Heart left ventricle (tissue), 16 donors: ENCODE results near the gene HOXB3. TPM values are rescaled to one million over a fixed set of nuclear protein-coding genes. Genes with fewer than 3 reads are reported as not detected.
A peak's percentile ranks its signal among the peaks of the same experiment; 100 is the strongest.

Experiments used
- ATAC-seq, 4 donors: fragments of 200-7000 bp; cut with Tn5 transposase; one replicate each; pipeline ENCODE4 v1.9.1; 2020 to 2022; ENCODE audit warnings: moderate library complexity in 4 of 4, mild to moderate bottlenecking in 3 of 4, moderate number of reproducible peaks in 1 of 4
- DNase-seq, 5 donors: peaks; one replicate each; pipeline ENCODE4 v3.0.0-alpha.2; 2020
- H3K27ac ChIP-seq, 12 donors: fragments of 200-600 bp; sonication (generic) in 4 of 12; one replicate each; pipeline versions ENCODE4 v1.5.0 to v1.8.0; 2016 to 2022; ENCODE audit warnings: mild to moderate bottlenecking in 2 of 12
- H3K27me3 ChIP-seq, 9 donors: fragments of 200-600 bp; sonication (generic) in 2 of 9; one replicate each; pipeline versions ENCODE4 v1.5.1 to v1.8.0; 2016 to 2022; ENCODE audit warnings: mild to moderate bottlenecking in 3 of 9
- H3K36me3 ChIP-seq, 9 donors: fragments of 200-600 bp; sonication (generic) in 2 of 9; one replicate each; pipeline versions ENCODE4 v1.5.0 to v1.8.0; 2018 to 2022; ENCODE audit warnings: mild to moderate bottlenecking in 2 of 9
- H3K4me1 ChIP-seq, 12 donors: fragments of 200-600 bp; sonication (generic) in 4 of 12; one replicate each; pipeline versions ENCODE4 v1.5.0 to v1.8.0; 2016 to 2022; ENCODE audit warnings: mild to moderate bottlenecking in 3 of 12
- H3K4me3 ChIP-seq, 12 donors: fragments of 200-600 bp; sonication (generic) in 4 of 12; one replicate each; pipeline versions ENCODE4 v1.5.0 to v1.8.0; 2017 to 2022; ENCODE audit warnings: mild to moderate bottlenecking in 9 of 12, moderate library complexity in 4 of 12
- H3K9me3 ChIP-seq, 12 donors: fragments of 200-600 bp; sonication (generic) in 4 of 12; one replicate each; pipeline versions ENCODE4 v1.5.0 to v1.8.0; 2016 to 2022; ENCODE audit warnings: mild to moderate bottlenecking in 1 of 12
- POLR2A ChIP-seq, 2 donors: fragments of 450-650 bp; IDR thresholded peaks; one replicate each; pipeline ENCODE4 v1.6.1; 2017; ENCODE audit warnings: antibody characterized with exemption in 2 of 2, mild to moderate bottlenecking in 2 of 2, moderate library complexity in 2 of 2
- WGBS, 4 donors: extraction: QIAGEN DNeasy Blood & Tissue Kit in 2 of 4; methylation state at CpG; one replicate each; pipeline versions ENCODE4 v1.1.5 to v1.1.7; 2013 to 2018; 5-methylcytosine and 5-hydroxymethylcytosine counted together
- intact Hi-C, 10 donors: fragments of 100-400 bp; cut with DNase I; formaldehyde crosslinking; loops; one replicate each; pipeline versions ENCODE4 v1.11.1 to v1.14.2; 2022
- polyA plus RNA-seq, 2 donors: library from polyadenylated mRNA; stranded (reverse); fragments of 200-250 nt; gene quantifications; one replicate each; pipeline ENCODE4 v1.2.3, GENCODE V29; 2013
- total RNA-seq, 9 donors: library from RNA; depleted of rRNA in 2 of 9; stranded (reverse); fragments of >200 nt in 2 of 9; fragmentation: NEBNext Ultra II Directional in 3 of 9; extraction: Animal tissue kit (Norgen Biotek cat#: 25700) in 3 of 9; gene quantifications; one replicate each; pipeline versions ENCODE4 v1.1.0 to v1.2.4, GENCODE V29; 2016 to 2023
- TF ChIP-seq, protein P1 (sequence below), 12 donors: fragments of 200-600 bp; sonication (generic) in 4 of 12; IDR thresholded peaks; one replicate each; pipeline versions ENCODE4 v1.5.0 to v1.8.0; 2018 to 2022; ENCODE audit warnings: antibody characterized with exemption in 12 of 12, mild to moderate bottlenecking in 5 of 12
- donor health status: ischemic (EF 13 %, LVEDD 7.1; RV severe dilation, severe dysfunction).
- donor health status: healthy with polysubstance abuse.
- donor health status: DM: no; HTN: yes; CAD: no.
- donor health status: DM: no; HTN: no; CAD: no.
- donor health status: ischemic (EF 25% LVEDD 6.9; RV normal size, moderate dysfunction).
- donor health status: ischemic (EF 25% LVEDD 5.7; RV mildly dilated, moderate dysfunction).
- donor health status: healthy.
- donor health status: DM: yes; HTN: yes; CAD: no.
- donor health status: ischemic (EF 35%, LVEDD 5.7; RV mildly dilated, moderate dysfunction).
- donor health status: nonischemic (EF 11% LVEDD 7.7; RV severe dilation, severe dysfunction).
- donor health status: DM: yes; HTN: yes; CAD: no.
- donor health status: PGD.
- donor health status: ischemic (EF 29% LVEDD 5.4; RV normal size, mild dysfunction).
- donor health status: nonischemic (EF 23%, LVEDD 6.1; RV moderate dilation, normal function).

The HOXB3 gene
- total and polyA plus RNA-seq, 11 donors: 0.11 to 5.5 (median 2.0) TPM

DNA sequence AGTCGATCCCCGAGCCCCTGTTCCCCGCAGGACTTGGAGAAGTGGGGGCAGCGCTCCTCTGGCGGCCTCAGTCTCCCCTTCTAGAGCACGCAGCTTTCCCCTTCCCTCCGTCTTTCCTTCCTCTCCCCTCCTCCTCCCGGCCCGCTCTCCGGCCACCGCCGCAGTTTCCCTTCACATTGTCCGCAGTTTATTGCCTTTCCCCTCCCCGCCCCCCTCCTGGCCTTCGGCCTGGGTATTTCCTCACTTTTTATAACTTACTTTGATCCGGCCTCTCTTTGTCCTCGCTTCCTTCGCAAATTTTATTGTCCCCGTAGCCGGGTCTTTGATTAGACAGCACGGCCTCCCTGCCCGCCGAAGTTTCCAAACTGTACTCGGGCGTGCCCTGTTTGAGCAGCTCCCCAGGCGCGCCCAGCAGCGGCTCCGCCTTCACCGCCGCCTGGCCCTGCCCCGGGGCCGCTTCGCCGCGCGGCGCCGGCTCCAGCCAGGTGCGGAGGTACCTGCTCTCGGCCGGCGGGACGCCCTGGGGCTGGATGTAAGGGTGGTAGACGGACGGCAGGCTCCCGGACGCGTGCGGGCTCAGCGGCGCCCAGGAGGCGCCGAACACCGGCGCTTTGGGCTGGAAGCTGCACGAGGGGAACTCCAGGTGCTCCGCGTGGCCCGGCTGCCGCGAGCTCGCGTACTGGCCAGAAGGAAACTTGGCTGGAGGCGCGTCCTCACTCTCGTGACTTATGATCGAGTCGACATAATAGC is 35.6 kb upstream of the HOXB3 start:
- H3K4me3 ChIP-seq: peak overlapping the region; percentile 1 to 47 (median 37)
- ATAC-seq (peak in 3 of 4 donors; percentile 49 to 67 (median 59)), DNase-seq (no peak)
- intact Hi-C loops: loop anchor here in 1 of 10 donors (10.0 kb wide), 1 partner anchor 461 kb away; no protein-coding TSS in a partner anchor
- WGBS, 4 donors: 0 to 2% (median 1%) methylated on average over 63 to 69 of the region's 69 CpGs
- no peaks in the 10 kb centered on the region for H3K9me3 ChIP-seq
- no peak for TF ChIP-seq POLR2A (IDR thresholded peaks at IDR 0.05)
- TF ChIP-seq, protein P1, sequence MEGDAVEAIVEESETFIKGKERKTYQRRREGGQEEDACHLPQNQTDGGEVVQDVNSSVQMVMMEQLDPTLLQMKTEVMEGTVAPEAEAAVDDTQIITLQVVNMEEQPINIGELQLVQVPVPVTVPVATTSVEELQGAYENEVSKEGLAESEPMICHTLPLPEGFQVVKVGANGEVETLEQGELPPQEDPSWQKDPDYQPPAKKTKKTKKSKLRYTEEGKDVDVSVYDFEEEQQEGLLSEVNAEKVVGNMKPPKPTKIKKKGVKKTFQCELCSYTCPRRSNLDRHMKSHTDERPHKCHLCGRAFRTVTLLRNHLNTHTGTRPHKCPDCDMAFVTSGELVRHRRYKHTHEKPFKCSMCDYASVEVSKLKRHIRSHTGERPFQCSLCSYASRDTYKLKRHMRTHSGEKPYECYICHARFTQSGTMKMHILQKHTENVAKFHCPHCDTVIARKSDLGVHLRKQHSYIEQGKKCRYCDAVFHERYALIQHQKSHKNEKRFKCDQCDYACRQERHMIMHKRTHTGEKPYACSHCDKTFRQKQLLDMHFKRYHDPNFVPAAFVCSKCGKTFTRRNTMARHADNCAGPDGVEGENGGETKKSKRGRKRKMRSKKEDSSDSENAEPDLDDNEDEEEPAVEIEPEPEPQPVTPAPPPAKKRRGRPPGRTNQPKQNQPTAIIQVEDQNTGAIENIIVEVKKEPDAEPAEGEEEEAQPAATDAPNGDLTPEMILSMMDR (IDR thresholded peaks at IDR 0.05): no peak
- peaks cover 7 to 26% (median 21%) of the 10 kb centered on the region in 12 donors for H3K4me1 ChIP-seq
- H3K36me3 ChIP-seq: no peaks in the 10 kb centered on the region
- peaks cover 86 to 100% (median 100%) of the 10 kb centered on the region in 9 donors for H3K27me3 ChIP-seq
- H3K27ac ChIP-seq: no peak overlapping the region

DNA sequence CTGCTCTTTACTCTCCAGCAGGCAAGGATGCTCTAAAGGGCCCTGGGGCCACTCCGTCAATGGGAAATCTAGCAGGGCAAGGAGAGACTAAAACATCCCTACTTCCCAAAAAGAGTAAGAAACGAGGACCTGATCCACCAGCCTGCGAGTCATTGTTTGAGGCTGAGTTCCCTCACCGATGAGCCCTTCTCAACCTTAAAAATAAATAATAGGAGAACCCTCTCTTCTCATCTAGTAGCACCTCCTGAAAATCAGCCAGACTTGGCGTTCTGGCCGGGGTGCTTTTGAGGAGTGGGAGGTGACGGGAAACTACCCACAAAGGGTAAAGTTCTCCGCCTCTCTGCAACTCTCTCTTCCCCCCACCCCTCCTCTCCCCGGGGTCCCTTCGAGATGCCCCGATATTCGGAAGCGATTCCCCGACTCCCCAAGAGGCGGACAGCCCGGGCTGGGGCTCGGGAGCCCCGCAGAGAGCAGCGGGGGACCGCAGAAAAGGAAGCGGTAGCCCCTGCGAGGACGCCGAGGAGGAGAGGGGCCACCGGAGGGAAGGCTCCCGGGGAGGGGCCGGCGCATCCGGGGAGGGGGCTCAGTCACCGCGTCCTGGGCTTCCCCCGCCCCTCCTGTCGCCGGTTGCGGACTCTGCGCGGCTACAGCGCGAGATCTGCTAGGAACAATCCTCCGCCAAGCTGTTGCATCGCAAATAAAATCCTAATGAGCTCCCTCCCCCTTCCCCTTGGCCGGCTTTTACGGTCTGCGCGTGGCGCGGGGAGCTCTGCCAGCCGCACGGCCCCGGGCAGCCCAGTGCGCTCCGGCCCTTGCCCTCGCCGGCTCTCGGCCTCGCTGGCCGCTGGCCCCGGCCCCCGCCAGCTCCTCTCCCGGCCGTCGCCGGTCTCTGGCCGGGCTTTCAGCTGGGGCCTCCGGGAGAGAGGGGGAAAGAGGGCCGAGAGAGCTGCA is 34.8 kb upstream of the HOXB3 start:
- no peak for DNase-seq
- Histone ChIP-seq H3K9me3 (no peaks in the 10 kb centered on the region), H3K27ac (no peak overlapping the region), H3K36me3 (no peaks in the 10 kb centered on the region), H3K4me3 (peak overlapping the region; percentile 1 to 47 (median 37)), H3K27me3 (peaks cover 87 to 100% (median 100%) of the 10 kb centered on the region in 9 donors), H3K4me1 (peaks cover 7 to 26% (median 21%) of the 10 kb centered on the region in 12 donors)
- intact Hi-C loops: loop anchor here in 2 of 10 donors (5.0 to 10.0 kb wide), 2 partner anchors 273 to 460 kb away; no protein-coding TSS in a partner anchor
- ATAC-seq: peak in 2 of 4 donors; percentile 30 to 39
- 1 to 3% (median 2%) methylated on average over 27 to 66 of the region's 66 CpGs for whole genome bisulfite sequencing, 4 donors
- TF ChIP-seq, protein P1 (IDR thresholded peaks at IDR 0.05): no peak
- TF ChIP-seq POLR2A (IDR thresholded peaks at IDR 0.05): no peak

DNA sequence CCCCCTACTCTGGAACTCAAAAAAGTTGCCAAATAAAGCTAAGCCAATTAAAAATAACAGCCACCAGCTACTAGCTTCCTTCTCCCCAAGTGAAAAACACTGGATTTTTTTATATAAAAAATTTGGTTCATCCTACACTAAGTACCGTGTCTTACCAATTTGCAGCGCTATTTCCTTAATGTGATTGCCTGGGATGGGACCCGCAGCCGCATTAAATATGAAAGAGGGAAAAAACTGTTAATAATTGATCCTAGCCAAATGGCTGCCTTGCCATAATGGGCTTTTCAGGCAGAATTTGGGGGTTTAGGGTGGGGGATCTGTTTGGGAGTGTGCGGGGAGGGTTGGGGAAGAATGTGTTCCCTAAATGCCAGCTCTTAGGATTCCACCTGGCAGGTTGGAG is 34.1 kb upstream of the HOXB3 start:
- H3K4me1 ChIP-seq: peaks cover 7 to 26% (median 21%) of the 10 kb centered on the region in 12 donors
- no peak overlapping the region for H3K27ac ChIP-seq
- intact Hi-C loops: loop anchor here in 2 of 10 donors (5.0 to 10.0 kb wide), 2 partner anchors 272 to 459 kb away; no protein-coding TSS in a partner anchor
- H3K4me3 ChIP-seq: no peak overlapping the region
- DNase-seq: no peak
- no peaks in the 10 kb centered on the region for H3K36me3 ChIP-seq
- ATAC-seq: no peak
- 16 to 22% (median 16%) methylated on average over 5 of the region's 5 CpGs for WGBS, 4 donors
- H3K9me3 ChIP-seq: no peaks in the 10 kb centered on the region
- H3K27me3 ChIP-seq: peaks cover 87 to 100% (median 100%) of the 10 kb centered on the region in 9 donors
- TF ChIP-seq, protein P1 (IDR thresholded peaks at IDR 0.05): no peak
- no peak for TF ChIP-seq POLR2A (IDR thresholded peaks at IDR 0.05)
